ENCODE results near the gene PFKFB4.

PFKFB4 gene

DNA sequence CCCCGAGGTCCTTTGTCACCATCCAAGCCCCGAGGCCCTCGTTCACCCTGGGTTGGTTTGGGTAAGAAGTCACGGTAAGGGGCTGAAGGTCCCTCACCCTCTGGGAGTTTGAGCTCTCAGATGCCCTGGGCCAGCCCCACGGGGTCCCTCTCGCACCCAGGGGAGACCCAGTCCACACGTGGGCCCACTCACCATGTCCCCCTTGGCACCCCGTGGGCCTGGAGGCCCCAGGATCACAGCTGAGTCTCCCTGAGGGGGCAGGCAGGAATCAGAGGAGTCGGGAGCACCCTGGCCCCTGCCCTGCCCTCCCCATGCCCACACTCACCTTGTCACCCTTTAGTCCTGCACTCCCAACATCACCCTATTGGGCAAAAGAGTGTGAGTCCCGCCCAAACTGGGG is 12.8 kb upstream of the PFKFB4 start:
- POLR2A ChIA-PET, result interaction anchor here (0.7 to 1.0 kb wide), 2 partner anchors 9 to 20 kb away, joined by 3 to 4 read pairs; no protein-coding TSS in a partner anchor
- H3K4me3 ChIP-seq (ENCODE audit: low read depth, low read length), result no peak overlapping the region
- TF ChIP-seq, protein P1, sequence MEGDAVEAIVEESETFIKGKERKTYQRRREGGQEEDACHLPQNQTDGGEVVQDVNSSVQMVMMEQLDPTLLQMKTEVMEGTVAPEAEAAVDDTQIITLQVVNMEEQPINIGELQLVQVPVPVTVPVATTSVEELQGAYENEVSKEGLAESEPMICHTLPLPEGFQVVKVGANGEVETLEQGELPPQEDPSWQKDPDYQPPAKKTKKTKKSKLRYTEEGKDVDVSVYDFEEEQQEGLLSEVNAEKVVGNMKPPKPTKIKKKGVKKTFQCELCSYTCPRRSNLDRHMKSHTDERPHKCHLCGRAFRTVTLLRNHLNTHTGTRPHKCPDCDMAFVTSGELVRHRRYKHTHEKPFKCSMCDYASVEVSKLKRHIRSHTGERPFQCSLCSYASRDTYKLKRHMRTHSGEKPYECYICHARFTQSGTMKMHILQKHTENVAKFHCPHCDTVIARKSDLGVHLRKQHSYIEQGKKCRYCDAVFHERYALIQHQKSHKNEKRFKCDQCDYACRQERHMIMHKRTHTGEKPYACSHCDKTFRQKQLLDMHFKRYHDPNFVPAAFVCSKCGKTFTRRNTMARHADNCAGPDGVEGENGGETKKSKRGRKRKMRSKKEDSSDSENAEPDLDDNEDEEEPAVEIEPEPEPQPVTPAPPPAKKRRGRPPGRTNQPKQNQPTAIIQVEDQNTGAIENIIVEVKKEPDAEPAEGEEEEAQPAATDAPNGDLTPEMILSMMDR (IDR thresholded peaks at IDR 0.05; ENCODE audit: insufficient read depth, low read length, missing control alignments), result no peak
- no peak for DNase-seq (ENCODE audit: low read depth, low spot score)
- CTCF ChIA-PET, result interaction anchor here (1.0 to 4.7 kb wide), 3 partner anchors 9 to 12 kb away, joined by 3 to 23 read pairs (median 4); no protein-coding TSS in a partner anchor

DNA sequence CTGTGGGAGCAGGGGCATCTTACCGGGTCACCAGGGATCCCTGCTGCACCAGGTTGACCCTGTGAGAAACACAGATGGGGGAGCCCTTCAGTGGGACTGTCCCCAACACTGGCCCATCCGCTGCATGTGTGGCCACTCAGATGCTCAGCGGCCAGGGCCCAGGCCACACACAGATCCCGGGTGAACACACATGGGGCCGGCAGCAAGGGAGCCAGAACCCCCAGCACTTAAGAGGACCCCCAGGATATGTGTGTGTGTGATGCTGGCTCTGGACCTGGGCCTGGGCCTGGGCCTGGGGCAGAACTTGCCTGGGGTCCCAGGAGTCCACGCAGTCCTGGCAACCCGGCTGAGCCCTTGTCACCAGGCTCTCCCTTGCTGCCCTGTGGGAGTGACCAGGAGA is 11.9 kb upstream of the PFKFB4 start:
- no peak overlapping the region for H3K4me3 ChIP-seq (ENCODE audit: low read depth, low read length)
- TF ChIP-seq, protein P1 (IDR thresholded peaks at IDR 0.05; ENCODE audit: insufficient read depth, low read length, missing control alignments), result no peak
- ChIA-PET POLR2A (interaction anchor here (0.7 kb wide), 1 partner anchor 67 kb away, joined by 3 read pairs; the partner anchor contains the start of gene SLC26A6), CTCF (interaction anchor here (1.0 to 4.7 kb wide), 2 partner anchors 8 to 10 kb away, joined by 4 to 23 read pairs; no protein-coding TSS in a partner anchor)
- no peak for DNase-seq (ENCODE audit: low read depth, low spot score)

DNA sequence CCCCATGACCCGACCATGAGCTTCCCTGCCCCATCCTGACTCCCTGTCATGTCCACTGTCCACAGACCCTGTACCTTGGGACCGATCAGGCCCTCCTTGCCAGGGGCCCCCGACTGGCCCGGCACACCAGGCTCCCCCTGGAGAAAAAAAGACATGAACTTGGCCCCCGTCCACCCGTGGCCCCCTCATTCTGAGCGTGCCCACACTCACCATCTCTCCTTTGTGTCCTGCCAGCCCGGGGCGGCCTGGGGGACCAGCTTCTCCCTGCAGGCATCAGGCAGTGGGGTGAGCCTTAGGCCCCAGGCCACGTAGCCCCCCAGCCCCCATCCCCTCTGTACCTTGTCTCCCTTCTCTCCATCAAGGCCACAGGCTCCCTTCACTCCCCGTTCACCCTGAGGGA is 10.9 kb upstream of the PFKFB4 start:
- no peak overlapping the region for H3K4me3 ChIP-seq (ENCODE audit: low read depth, low read length)
- no peak for DNase-seq (ENCODE audit: low read depth, low spot score)
- POLR2A ChIA-PET, result interaction anchor here (0.7 to 0.9 kb wide), 2 partner anchors 10 to 60 kb away, joined by 3 to 5 read pairs; no protein-coding TSS in a partner anchor
- CTCF ChIA-PET, result interaction anchor here (4.7 kb wide), 1 partner anchor 9 kb away, joined by 23 read pairs; no protein-coding TSS in a partner anchor
- TF ChIP-seq, protein P1 (IDR thresholded peaks at IDR 0.05; ENCODE audit: insufficient read depth, low read length, missing control alignments), result no peak

DNA sequence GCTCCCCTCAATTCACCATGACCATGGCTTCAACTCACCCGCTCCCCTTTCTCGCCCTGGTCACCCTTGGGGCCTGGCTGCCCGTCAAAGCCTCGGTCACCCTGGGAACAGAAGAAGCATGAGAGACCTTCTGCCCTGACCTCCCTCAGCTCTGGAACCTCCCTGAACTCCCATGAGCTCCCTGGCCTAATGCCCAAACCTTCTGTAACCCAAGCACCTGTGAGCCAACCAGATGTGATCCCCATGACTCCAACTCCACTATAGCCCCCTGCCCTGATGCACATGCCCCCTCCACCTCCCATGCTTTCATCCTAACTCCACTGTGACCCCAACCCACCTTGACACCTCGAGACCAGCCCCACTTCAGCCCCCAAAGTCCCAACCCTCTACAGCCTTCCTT is 10.5 kb upstream of the PFKFB4 start:
- DNase-seq (ENCODE audit: low read depth, low spot score), result no peak
- TF ChIP-seq, protein P1 (IDR thresholded peaks at IDR 0.05; ENCODE audit: insufficient read depth, low read length, missing control alignments), result no peak
- CTCF ChIA-PET, result interaction anchor here (0.7 to 4.7 kb wide), 2 partner anchors 9 to 131 kb away, joined by 3 to 23 read pairs; no protein-coding TSS in a partner anchor
- POLR2A ChIA-PET, result interaction anchor here (0.5 to 1.7 kb wide), 5 partner anchors 10 to 68 kb away, joined by 3 to 5 read pairs (median 3); partner anchors contain the start of gene SLC26A6
- no peak overlapping the region for H3K4me3 ChIP-seq (ENCODE audit: low read depth, low read length)

DNA sequence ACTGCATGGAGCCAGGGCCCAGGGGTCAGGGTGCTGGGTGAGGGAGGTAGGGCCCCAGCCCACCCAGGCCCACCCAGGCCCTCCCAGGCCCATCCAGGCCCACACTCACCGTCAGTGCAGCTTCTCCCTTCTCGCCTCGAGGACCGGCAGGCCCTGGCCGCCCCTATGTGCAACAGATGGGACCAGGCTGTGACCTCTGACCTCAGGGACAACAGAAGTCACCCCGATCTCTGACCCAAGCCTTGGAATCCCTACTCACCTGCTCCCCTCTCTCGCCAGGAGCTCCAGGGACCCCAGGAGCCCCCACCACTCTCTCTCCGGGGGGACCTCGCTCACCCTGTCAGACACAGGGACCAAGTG is 9.8 kb upstream of the PFKFB4 start:
- no peak overlapping the region for H3K4me3 ChIP-seq (ENCODE audit: low read depth, low read length)
- ChIA-PET POLR2A (interaction anchor here (1.1 to 1.7 kb wide), 2 partner anchors 9 to 69 kb away, joined by 3 to 4 read pairs; partner anchors contain the start of gene SLC26A6), CTCF (interaction anchor here (0.7 to 4.7 kb wide), 2 partner anchors 8 to 130 kb away, joined by 3 to 23 read pairs; no protein-coding TSS in a partner anchor)
- TF ChIP-seq, protein P1 (IDR thresholded peaks at IDR 0.05; ENCODE audit: insufficient read depth, low read length, missing control alignments), result no peak
- no peak for DNase-seq (ENCODE audit: low read depth, low spot score)

DNA sequence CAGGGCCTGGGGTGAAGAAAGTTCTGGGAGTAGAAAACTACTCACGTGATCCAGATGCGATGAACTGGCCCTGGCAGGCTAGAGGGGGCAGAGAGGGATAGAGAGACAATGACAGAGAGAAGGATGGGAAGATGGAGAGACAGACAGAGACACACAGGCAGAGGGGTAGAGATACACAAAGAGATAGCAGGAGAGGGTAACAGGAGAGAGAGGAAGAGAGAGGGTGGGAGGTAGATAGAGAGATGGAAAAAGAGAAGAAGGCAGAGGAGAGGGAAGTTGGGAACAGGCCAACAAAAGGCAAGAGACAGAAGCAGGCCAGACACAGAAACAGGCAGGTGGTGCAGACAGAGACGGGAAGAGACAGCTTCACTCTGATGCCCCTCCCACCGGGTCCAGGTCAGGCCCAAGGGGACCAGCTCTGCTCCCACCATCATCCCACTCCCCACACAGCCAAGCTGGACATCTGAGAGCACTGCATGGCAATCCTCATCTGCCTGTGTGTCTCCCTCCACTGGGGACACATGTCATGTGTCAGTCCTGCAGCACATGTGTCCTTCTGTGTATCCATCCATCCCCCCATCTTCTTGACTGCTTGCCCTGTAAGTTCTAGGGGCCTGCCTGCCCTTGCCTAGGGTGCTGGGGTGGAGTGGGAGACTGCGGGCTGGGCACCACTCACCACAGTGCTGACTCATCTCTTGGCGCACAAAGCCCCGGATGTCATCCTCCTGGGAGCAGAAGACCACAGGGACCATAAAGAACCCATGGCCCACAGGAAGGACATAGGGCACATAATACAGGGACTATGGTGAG is 9.2 kb upstream of the PFKFB4 start:
- ChIA-PET CTCF (interaction anchor here (1.1 to 4.7 kb wide), 2 partner anchors 7 to 11 kb away, joined by 3 to 23 read pairs; no protein-coding TSS in a partner anchor), POLR2A (interaction anchor here (0.7 to 1.7 kb wide), 4 partner anchors 9 to 69 kb away, joined by 3 to 5 read pairs (median 4); partner anchors contain the start of gene SLC26A6)
- no peak overlapping the region for H3K4me3 ChIP-seq (ENCODE audit: low read depth, low read length)
- DNase-seq (ENCODE audit: low read depth, low spot score), result no peak
- TF ChIP-seq, protein P1 (IDR thresholded peaks at IDR 0.05; ENCODE audit: insufficient read depth, low read length, missing control alignments), result no peak
